Right lobe of liver (tissue), 6 donors: ENCODE data around the gene APOA4. TPM values are rescaled to one million over a fixed set of nuclear protein-coding genes. Genes with fewer than 3 reads are reported as not detected.
A peak's percentile ranks its signal among the peaks of the same experiment; 100 is the strongest.

Source experiments
- ATAC-seq, 4 donors: fragments of 200-7000 bp; cut with Tn5 transposase; one replicate each; pipeline ENCODE4 v1.9.1; 2020; ENCODE audit warnings: mild to moderate bottlenecking in 4 of 4, moderate library complexity in 4 of 4
- DNase-seq, 3 donors: peaks; one replicate each; pipeline ENCODE4 v3.0.0-alpha.2; 2020
- H3K27ac ChIP-seq, 3 donors: fragments of 200-600 bp; one replicate each; pipeline ENCODE4 v1.8.0; 2022
- H3K27me3 ChIP-seq, 2 donors: fragments of 200-600 bp; one replicate each; pipeline ENCODE4 v1.8.0; 2022
- H3K36me3 ChIP-seq, 4 donors: fragments of 200-600 bp; sonication (generic) in 1 of 4; one replicate each; pipeline versions ENCODE4 v1.5.1 to v1.8.0; 2017 to 2022; ENCODE audit warnings: control low read depth in 1 of 4
- H3K4me1 ChIP-seq, 4 donors: fragments of 200-600 bp; sonication (generic) in 1 of 4; one replicate each; pipeline versions ENCODE4 v1.5.1 to v1.8.0; 2017 to 2022; ENCODE audit warnings: control low read depth in 1 of 4
- H3K4me3 ChIP-seq, 3 donors: fragments of 200-600 bp; one replicate each; pipeline ENCODE4 v1.8.0; 2022
- H3K9me3 ChIP-seq, 4 donors: fragments of 200-600 bp; sonication (generic) in 1 of 4; one replicate each; pipeline versions ENCODE4 v1.5.1 to v1.8.0; 2017 to 2022; ENCODE audit warnings: control low read depth in 1 of 4
- CTCF ChIP-seq, 4 donors: fragments of 200-600 bp in 3 of 4; fragments of 450-650 bp in 1 of 4; IDR thresholded peaks; one replicate each; pipeline versions ENCODE4 v1.5.1 to v1.8.0; 2016 to 2022; ENCODE audit warnings: antibody characterized with exemption in 4 of 4, mild to moderate bottlenecking in 2 of 4
- POLR2A ChIP-seq: fragments of 450-650 bp; IDR thresholded peaks from one replicate; pipeline ENCODE4 v1.6.1; 2017; ENCODE audit warnings: antibody characterized with exemption, mild to moderate bottlenecking
- WGBS: methylation state at CpG from one replicate; pipeline ENCODE4 v1.1.6; 2018; ENCODE audit warnings: low coverage, low lambda C conversion rate; ENCODE audit not compliant: insufficient coverage; ENCODE audit errors: missing lambda C conversion rate; 5-methylcytosine and 5-hydroxymethylcytosine counted together
- intact Hi-C, 2 donors: fragments of 100-400 bp; cut with DNase I; formaldehyde crosslinking; loops; one replicate each; pipeline versions ENCODE4 v1.11.2 to v1.14.1; 2022
- total RNA-seq, 6 experiments: library from RNA; depleted of rRNA in 2 of 6; stranded (reverse); fragments of >200 nt in 2 of 6; fragmentation: NEBNext Ultra II Directional in 3 of 6; extraction: Animal tissue kit (Norgen Biotek cat#: 25700) in 3 of 6; gene quantifications; one replicate each; pipeline versions ENCODE4 v1.1.0 to v1.2.4, GENCODE V29; 2016 to 2023
- donor health status: DM: no; HTN: yes; CAD: no.
- donor health status: DM: no; HTN: no; CAD: no.
- donor health status: DM: no; HTN: no; CAD: no.
- donor health status: DM: no; HTN: yes; CAD: no.
- donor health status: DM: no; HTN: yes; CAD: no.

The APOA4 gene
- total RNA-seq, 6 experiments from 2014 or later, result 21.9 to 1,288 (median 117) TPM

DNA sequence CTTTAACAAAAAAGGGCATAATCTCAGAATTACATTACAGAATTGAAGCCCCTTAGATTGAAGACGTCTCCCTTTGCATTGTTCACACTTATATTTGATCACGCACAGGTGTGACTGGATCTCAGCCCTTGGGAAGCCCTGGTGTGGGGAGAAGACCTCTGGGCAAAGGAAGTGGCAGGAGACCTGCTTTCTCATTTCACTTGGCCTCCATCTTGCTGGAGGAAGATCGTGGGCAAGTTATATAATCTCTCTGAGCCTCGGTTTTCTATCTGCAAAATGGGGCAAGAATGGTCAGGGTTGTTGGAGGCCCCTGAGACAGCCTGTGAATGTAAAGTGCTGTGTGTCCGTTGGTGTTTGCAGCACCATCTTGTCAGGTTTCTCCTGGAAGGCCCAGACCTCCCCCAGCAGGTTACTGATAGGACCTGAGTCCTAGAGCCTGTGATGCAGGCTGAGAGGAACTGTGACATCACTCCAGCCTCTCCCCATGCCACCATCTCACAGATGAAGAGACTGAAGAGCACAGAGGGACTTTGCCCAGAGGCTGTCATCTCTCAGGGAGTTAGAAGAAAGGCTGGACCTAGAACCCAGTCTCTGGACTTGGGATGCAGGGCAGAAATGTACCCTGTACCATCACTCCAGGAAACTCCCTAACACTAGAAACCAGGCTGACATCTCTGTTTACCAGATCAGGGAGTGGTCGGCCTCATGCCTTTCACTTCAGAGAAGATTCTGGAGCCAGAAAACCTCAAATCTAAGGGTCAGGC is 15.4 kb upstream of the APOA4 start:
- intact Hi-C loops, result loop anchor here in 1 of 2 donors (5.0 kb wide), 1 partner anchor 46 kb away; the partner anchor contains the start of gene APOA5
- H3K27ac ChIP-seq, result peak overlapping the region in 2 of 3 donors; percentile 85 to 87
- H3K9me3 ChIP-seq, result no peaks in the 10 kb centered on the region
- TF ChIP-seq POLR2A (no peak), CTCF (IDR thresholded peaks at IDR 0.05) (no peak)
- 45% methylated on average over 4 of the region's 6 CpGs for WGBS
- H3K4me1 ChIP-seq, result peaks cover 0 to 36% (median 18%) of the 10 kb centered on the region in 4 donors
- H3K36me3 ChIP-seq, result peaks cover 0 to 7% (median 0%) of the 10 kb centered on the region in 4 donors
- H3K27me3 ChIP-seq, result no peaks in the 10 kb centered on the region
- DNase-seq (peak in 1 of 3 donors; percentile 34), ATAC-seq (no peak)
- no peak overlapping the region for H3K4me3 ChIP-seq

DNA sequence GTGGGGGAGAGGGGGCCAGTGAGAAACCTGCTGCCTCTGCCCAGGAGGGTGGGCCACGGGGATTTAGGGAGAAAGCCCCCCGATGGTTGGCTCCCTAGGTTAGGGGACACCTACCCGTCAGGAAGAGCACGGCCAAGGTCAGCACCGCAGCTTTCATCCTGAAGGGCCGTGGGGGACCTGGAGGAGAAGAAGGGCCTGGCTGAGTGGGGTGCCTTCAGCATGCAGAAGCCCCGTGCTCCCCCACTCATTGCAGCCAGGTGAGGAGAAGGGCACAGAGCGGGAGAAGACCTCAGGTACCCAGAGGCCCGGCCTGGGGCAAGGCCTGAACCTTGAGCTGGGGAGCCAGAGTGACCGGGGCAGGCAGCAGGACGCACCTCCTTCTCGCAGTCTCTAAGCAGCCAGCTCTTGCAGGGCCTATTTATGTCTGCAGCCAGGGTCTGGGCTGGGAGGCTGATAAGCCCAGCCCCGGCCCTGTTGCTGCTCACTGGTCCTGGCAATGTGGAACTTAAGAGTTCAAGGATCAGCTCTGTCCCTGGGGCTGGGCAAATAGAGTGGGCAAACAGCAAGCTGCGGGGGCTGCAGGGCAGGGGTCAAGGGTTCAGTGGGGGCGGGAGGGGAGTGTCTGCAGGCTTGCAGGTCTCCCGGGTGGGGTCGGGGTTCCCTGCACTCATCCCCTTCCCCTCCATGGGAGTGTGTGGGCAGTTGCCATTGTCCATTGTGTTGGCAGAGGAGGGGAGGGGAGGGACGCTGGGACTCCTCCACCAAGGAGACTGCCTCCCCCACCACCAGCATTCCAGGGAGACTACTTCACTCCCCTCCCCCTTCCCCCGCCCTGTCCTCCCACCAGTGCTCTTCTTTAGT is 14.4 kb upstream of the APOA4 start, which contains the start of gene APOA1:
TSS of gene APOA1 (minus strand) at position 392 of the 861 bp plus-strand sequence. CDS start at position 157, 235 bp downstream.
- 30% methylated on average over 7 of the region's 19 CpGs for WGBS
- Histone ChIP-seq H3K27me3 (no peaks in the 10 kb centered on the region), H3K9me3 (no peaks in the 10 kb centered on the region), H3K36me3 (peaks cover 0 to 6% (median 0%) of the 10 kb centered on the region in 4 donors), H3K27ac (peak within 1 kb of the TSS; percentile 75 to 87 (median 85)), H3K4me1 (peaks cover 0 to 42% (median 18%) of the 10 kb centered on the region in 4 donors), H3K4me3 (peak within 1 kb of the TSS; percentile 54 to 92 (median 78))
- peak; percentile 75 to 95 (median 94) for DNase-seq
- peak; percentile 45 to 50 (median 48) for ATAC-seq
- intact Hi-C loops, result loop anchor here in 1 of 2 donors (5.0 kb wide), 1 partner anchor 45 kb away; the partner anchor contains the start of gene APOA5
- TF ChIP-seq POLR2A (peak; percentile 98), CTCF (IDR thresholded peaks at IDR 0.05) (no peak)

GRCh38 chr11:116836632-116836991 is 13.5 kb upstream of the APOA4 start:
- H3K4me1 ChIP-seq, result peaks cover 0 to 44% (median 18%) of the 10 kb centered on the region in 4 donors
- no peaks in the 10 kb centered on the region for H3K9me3 ChIP-seq
- WGBS, result 42% methylated on average over 6 of the region's 7 CpGs
- ATAC-seq, result no peak
- intact Hi-C loops, result loop anchor here in 1 of 2 donors (5.0 kb wide), 1 partner anchor 44 kb away; the partner anchor contains the start of gene APOA5
- no peak for DNase-seq
- H3K36me3 ChIP-seq, result peaks cover 0 to 6% (median 0%) of the 10 kb centered on the region in 4 donors
- peak overlapping the region; percentile 54 to 92 (median 78) for H3K4me3 ChIP-seq
- peak overlapping the region; percentile 75 to 87 (median 85) for H3K27ac ChIP-seq
- no peak for TF ChIP-seq POLR2A
- no peak for TF ChIP-seq CTCF (IDR thresholded peaks at IDR 0.05)
- H3K27me3 ChIP-seq, result no peaks in the 10 kb centered on the region
